Thoracic aorta (tissue), 2 donors: ENCODE measurements around the gene PDPN. TPM values are rescaled to one million over a fixed set of nuclear protein-coding genes. Genes with fewer than 3 reads are reported as not detected.
A peak's percentile ranks its signal among the peaks of the same experiment; 100 is the strongest.

ENCODE experiments used
- ATAC-seq: fragments of 150-250 bp; one replicate; pipeline ENCODE4 v1.8.0; 2017; ENCODE audit warnings: low read depth; ENCODE audit not compliant: insufficient number of reproducible peaks, low FRiP score
- DNase-seq: peaks from one replicate; pipeline ENCODE4 v3.0.0-alpha.2; 2020; ENCODE audit warnings: low spot score
- H3K27ac ChIP-seq, 2 donors: fragments of 200-600 bp; sonication (generic); 1 replicate in 1 of 2; 2 replicates in 1 of 2; pipeline ENCODE4 v1.5.1; 2016; ENCODE audit warnings: mild to moderate bottlenecking in 2 of 2, moderate library complexity in 2 of 2
- H3K27me3 ChIP-seq: fragments of 200-600 bp; sonication (generic); replicated peaks from 2 replicates; pipeline ENCODE4 v1.6.0; 2016; ENCODE audit warnings: mild to moderate bottlenecking; ENCODE audit not compliant: insufficient read depth
- H3K36me3 ChIP-seq: fragments of 200-600 bp; sonication (generic); one replicate; pipeline ENCODE4 v1.5.1; 2016
- H3K4me1 ChIP-seq, 2 donors: fragments of 200-600 bp; sonication (generic); 1 replicate in 1 of 2; 2 replicates in 1 of 2; pipeline versions ENCODE4 v1.5.1 to v1.6.0; 2016; ENCODE audit warnings: low read depth in 2 of 2, mild to moderate bottlenecking in 1 of 2; ENCODE audit not compliant: control insufficient read depth in 1 of 2
- H3K4me3 ChIP-seq: fragments of 200-600 bp; sonication (generic); 2 replicates; pipeline ENCODE4 v1.5.1; 2016; ENCODE audit warnings: mild to moderate bottlenecking
- H3K9me3 ChIP-seq: fragments of 200-600 bp; sonication (generic); 2 replicates; pipeline ENCODE4 v1.5.1; 2016
- total RNA-seq, 2 donors: library from RNA; depleted of rRNA; stranded (reverse); fragments of >200 nt; gene quantifications; one replicate each; pipeline versions ENCODE4 v1.1.0 to v1.2.3, GENCODE V29; 2016
- TF ChIP-seq, protein P1 (sequence below): fragments of 200-600 bp; sonication (generic); IDR thresholded peaks from one replicate; pipeline ENCODE4 v1.5.1; 2019; ENCODE audit warnings: antibody characterized with exemption

Gene PDPN
- total RNA-seq, 2 donors from 2014 or later, result 13.8 to 20.7 TPM

GRCh38 chr1:13583966-13584791, 547 bp downstream of the PDPN start:
- Histone ChIP-seq H3K27me3 (no peaks in the 10 kb centered on the region), H3K27ac (peak overlapping the region in 1 of 2 donors; percentile 75), H3K4me3 (peak overlapping the region; percentile 78), H3K9me3 (no peaks in the 10 kb centered on the region), H3K36me3 (no peaks in the 10 kb centered on the region), H3K4me1 (no peaks in the 10 kb centered on the region)
- TF ChIP-seq, protein P1, sequence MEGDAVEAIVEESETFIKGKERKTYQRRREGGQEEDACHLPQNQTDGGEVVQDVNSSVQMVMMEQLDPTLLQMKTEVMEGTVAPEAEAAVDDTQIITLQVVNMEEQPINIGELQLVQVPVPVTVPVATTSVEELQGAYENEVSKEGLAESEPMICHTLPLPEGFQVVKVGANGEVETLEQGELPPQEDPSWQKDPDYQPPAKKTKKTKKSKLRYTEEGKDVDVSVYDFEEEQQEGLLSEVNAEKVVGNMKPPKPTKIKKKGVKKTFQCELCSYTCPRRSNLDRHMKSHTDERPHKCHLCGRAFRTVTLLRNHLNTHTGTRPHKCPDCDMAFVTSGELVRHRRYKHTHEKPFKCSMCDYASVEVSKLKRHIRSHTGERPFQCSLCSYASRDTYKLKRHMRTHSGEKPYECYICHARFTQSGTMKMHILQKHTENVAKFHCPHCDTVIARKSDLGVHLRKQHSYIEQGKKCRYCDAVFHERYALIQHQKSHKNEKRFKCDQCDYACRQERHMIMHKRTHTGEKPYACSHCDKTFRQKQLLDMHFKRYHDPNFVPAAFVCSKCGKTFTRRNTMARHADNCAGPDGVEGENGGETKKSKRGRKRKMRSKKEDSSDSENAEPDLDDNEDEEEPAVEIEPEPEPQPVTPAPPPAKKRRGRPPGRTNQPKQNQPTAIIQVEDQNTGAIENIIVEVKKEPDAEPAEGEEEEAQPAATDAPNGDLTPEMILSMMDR, result no peak
- no peak for DNase-seq
- ATAC-seq, result no peak

DNA sequence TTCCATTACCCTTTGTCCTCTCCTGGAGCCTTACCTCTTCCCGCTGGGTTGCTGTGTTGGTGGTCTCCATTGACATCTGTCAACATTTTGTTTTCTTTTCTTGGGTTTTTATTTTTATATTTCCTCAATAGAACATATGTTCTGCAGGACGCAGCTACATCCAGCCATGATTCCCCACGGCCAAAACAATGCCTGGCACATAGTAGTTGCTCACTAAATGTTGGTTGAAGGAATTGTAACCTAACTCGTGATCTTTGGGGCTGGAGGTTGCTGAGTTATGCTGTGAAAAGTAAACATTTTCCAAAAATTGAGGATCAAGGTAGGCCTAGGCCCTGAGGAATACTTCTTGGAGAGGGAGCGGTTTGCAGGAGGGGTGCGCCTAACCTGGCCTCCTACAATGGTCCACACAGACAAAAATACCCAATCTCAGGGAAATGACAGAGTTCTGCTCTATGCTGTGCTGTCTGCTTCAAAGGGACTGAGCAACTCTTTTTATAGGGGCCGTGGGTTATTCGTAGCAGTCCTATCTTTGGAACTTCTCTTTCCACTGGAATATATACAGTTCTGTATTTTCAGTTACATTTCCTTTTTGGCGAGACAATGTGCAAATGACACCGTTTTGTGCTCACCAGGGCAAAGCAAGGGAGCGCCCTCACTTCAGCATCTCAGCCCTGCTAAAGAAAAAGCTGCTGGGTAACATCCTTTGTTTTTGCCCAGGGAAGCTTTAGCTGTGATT, 1.4 kb downstream of the PDPN start:
- Histone ChIP-seq H3K27me3 (no peaks in the 10 kb centered on the region), H3K9me3 (no peaks in the 10 kb centered on the region), H3K4me1 (no peaks in the 10 kb centered on the region), H3K4me3 (peak overlapping the region; percentile 78), H3K27ac (no peak overlapping the region), H3K36me3 (no peaks in the 10 kb centered on the region)
- TF ChIP-seq, protein P1, result no peak
- no peak for DNase-seq
- no peak for ATAC-seq

- Histone ChIP-seq H3K27me3 (no peaks in the 10 kb centered on the region), H3K9me3 (no peaks in the 10 kb centered on the region), H3K36me3 (no peaks in the 10 kb centered on the region), H3K27ac (no peak overlapping the region), H3K4me3 (peak overlapping the region; percentile 4), H3K4me1 (no peaks in the 10 kb centered on the region)
- no peak for ATAC-seq
- no peak for DNase-seq
- TF ChIP-seq, protein P1, result no peak
Observed at GRCh38 chr1:13585612-13585991, 2.0 kb downstream of the PDPN start.

GRCh38 chr1:13586001-13586400, 2.4 kb downstream of the PDPN start:
- H3K9me3 ChIP-seq, result no peaks in the 10 kb centered on the region
- no peak for ATAC-seq
- H3K27me3 ChIP-seq, result no peaks in the 10 kb centered on the region
- H3K27ac ChIP-seq, result no peak overlapping the region
- H3K4me1 ChIP-seq, result no peaks in the 10 kb centered on the region
- no peak overlapping the region for H3K4me3 ChIP-seq
- no peaks in the 10 kb centered on the region for H3K36me3 ChIP-seq
- no peak for DNase-seq
- TF ChIP-seq, protein P1, result no peak

GRCh38 chr1:13587256-13588030, 3.8 kb downstream of the PDPN start:
- TF ChIP-seq, protein P1, result no peak
- Histone ChIP-seq H3K9me3 (no peaks in the 10 kb centered on the region), H3K27me3 (no peaks in the 10 kb centered on the region), H3K4me1 (no peaks in the 10 kb centered on the region), H3K4me3 (no peak overlapping the region), H3K27ac (no peak overlapping the region), H3K36me3 (no peaks in the 10 kb centered on the region)
- DNase-seq (no peak), ATAC-seq (no peak)
